GM21528 (cell line): ENCODE results near the gene LRPPRC.

ENCODE experiments used
- ATAC-seq: cut with Tn5 transposase; IDR thresholded peaks from one replicate; pipeline ENCODE4 v1.9.1; 2021; ENCODE audit warnings: mild to moderate bottlenecking, moderate library complexity; ENCODE audit not compliant: unreplicated experiment, low FRiP score

LRPPRC gene

DNA sequence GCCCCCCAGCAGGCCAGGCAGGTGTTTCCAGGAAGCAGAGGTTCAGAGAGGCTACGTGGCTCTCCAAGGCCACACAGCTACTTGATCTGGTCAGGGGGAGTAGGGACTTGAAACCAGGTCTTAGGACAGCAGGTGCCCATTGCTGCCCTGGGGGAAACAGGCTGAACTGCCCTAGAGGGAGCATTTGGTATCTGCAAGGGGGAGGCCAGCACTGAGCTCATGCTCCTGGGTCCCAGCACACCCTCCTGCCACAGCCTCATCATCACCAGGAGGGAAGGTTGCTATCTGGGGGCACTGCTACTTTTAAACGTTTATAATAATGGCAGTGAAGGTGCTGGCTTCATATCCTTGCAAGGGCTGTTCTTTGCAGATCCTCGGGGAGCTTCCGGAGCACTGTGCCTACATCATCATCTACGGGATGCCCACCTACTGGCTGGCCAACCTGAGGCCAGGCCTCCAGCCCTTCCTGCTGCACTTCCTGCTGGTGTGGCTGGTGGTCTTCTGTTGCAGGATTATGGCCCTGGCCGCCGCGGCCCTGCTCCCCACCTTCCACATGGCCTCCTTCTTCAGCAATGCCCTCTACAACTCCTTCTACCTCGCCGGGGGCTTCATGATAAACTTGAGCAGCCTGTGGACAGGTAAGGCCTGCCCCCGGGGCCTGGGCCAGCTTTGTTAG lies 120.9 kb downstream of the LRPPRC start:
- ATAC-seq: no peak

DNA sequence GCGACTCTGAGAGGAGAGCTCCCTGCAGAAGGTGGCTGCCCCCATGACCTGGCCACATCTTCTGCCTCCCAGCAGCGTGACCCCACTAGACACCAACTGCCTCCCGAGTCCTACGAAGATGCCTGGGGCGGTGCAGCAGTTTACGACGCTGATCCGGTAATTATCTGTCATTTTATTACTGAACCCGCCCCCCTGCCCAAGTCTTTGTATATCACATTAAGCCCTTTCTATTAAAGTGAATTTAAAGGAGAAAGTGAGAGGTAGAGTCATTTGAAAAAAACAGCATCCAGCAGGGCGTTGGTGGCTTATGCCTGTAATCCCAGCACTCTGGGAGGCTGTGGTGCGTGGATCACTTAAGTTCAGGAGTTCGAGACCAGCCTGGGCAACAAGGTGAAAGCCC lies 123.6 kb downstream of the LRPPRC start:
- ATAC-seq: no peak

DNA sequence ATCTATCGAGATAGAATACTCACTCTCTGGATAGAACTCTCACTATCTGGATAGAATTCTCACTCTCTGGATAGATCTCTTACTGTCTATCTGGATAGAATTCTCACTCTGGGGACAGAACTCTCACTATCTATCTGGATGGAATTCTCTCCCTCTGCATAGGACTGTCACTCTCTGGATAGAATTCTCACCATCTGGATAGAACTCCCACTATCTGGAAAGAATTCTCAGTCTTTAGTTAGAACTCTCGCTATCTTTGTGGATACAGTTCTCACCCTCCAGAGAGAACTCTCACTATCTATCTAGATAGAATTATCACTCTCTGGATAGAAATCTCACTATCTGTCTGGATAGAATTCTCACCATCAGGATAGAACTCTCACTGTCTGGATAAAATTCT lies 140.5 kb downstream of the LRPPRC start:
- ATAC-seq: no peak

DNA sequence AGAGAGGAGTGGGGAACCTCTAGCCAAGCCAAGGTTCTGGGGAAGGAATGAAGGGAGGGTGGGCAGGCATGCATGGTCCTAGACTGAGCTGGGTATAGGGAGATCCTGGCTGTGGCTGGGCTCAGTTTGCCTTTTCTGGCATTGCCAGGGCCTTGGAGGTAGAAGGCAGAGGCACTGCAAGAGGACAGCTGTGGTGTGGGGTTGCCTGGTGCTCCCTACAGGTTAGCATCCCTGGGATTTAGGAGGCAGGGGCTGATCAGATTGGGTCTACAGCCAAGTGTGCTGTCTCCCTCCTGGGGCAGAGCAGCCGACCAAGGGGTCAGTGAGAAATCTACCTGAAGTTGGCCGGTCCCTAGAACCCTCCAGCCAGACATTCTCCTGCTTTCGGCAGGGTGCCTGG lies 141.1 kb downstream of the LRPPRC start:
- ATAC-seq: no peak

DNA sequence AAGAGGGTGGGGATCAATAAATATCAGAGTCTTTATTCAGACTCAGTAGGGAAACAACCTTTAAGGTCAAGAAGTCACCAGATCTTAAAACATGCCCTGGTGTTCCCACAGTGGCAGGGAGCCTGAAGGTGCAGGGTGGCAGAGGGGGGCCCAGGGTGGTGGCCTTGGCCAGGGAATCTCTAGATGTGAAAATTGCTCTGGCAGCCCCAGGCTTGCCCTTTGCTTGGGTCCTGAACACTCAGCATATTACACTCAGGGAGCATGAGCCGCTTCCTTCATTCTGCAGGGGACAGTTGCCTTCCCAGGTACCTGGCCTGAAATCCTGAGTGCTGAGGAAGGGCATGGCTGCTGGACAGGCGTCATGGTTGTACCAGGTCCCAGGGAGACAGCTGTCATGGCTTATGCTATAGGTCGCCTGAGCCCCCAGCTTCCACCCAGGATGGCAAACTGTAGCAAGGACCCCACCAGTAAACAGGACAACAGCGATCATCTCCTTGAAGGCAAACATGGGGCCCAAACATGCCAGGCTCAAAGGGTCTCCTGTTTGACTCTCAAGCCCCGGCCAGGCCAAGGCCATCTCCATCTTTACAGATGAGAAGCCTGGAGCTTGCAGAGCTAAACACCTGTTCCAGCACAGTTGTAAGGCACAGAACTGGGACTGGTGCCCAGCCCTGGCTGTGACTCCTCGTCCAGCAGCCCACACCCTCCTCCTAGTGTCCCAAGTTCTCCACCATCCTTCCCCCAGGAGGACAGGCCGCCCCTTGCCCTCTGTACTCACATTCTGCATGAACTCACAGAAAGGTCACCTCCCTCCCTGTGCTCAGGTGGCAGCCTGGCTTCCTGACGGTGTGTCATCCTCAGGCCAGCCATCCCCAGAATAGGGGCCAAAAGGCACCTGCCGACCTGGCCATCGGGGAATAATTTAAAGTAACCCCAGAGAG lies 142.4 kb downstream of the LRPPRC start:
- ATAC-seq: no peak

DNA sequence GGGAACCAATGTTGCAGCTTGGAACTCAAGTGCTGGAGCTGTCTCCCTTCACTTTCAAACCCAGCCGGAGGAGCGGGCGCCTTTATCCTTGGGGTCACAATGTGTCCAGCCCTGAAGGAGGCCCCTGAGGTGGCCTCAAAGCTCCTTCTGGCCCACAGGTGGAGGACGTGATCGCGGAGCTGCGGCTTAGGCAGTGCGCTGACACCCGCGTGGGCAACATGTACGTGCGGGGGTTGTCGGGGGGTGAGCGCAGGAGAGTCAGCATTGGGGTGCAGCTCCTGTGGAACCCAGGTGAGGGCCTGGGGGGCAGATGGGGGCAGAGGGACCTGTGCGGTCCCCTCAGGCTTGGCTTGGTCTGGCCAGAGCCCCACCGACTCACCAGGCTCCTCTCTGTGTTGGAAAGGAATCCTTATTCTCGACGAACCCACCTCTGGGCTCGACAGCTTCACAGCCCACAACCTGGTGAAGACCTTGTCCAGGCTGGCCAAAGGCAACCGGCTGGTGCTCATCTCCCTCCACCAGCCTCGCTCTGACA lies 143.5 kb downstream of the LRPPRC start:
- no peak for ATAC-seq

DNA sequence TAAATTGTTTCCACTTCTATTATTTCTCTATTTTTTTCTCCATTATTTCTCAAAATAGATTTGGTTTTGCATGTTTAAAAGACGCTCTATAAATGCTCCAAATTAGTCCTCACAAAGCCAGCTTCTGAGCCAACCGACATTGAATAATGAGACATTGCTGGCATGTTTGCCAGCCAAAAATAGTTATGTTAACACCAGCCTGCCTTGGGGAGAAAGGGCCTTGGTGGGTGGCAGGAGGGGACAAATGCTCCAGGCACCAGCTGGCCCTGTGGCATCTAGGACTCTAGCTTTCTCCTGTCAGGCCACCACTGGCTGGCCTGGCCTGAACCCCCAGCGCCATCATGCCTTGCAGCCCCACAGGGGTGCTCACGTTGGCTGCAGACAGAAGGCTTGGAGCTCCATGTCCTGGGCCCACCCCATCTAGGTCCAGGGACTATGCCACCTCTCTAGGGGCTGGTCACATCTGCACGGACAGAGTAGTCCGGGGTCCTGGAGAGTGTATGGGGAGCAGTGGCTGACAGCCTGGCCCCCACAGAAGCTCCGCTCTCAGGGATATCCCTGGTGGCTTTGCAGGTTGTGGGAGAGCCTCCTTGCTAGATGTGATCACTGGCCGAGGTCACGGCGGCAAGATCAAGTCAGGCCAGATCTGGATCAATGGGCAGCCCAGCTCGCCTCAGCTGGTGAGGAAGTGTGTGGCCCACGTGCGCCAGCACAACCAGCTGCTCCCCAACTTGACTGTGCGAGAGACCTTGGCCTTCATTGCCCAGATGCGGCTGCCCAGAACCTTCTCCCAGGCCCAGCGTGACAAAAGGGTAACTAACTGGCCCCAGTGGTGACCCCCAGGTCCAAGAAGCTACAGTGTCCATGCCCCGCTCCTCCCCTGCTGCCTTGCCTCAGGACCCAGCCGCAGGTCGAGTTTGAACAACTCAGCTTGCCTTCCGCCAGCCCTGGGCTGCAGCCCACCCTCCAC lies 144.5 kb downstream of the LRPPRC start:
- no peak for ATAC-seq

DNA sequence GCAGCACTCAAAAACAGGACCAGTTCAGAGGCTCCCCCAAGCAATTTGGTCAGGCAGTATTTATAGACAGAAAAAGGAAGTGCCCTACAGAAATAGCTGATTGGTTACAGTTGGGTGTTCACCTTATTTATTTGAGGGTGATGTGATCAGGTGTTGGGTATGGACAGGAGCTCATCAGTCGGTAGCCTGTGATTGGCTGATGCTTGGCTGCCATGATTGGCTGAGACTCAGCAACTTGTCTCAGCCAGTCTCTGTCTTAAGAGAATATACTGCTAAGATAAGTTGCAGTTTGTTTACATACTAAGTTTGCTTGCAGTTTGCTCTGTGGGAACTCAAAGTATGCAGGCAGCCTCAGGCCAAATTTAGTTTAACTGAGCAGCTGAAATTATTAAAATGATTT lies 147.6 kb downstream of the LRPPRC start:
- no peak for ATAC-seq

DNA sequence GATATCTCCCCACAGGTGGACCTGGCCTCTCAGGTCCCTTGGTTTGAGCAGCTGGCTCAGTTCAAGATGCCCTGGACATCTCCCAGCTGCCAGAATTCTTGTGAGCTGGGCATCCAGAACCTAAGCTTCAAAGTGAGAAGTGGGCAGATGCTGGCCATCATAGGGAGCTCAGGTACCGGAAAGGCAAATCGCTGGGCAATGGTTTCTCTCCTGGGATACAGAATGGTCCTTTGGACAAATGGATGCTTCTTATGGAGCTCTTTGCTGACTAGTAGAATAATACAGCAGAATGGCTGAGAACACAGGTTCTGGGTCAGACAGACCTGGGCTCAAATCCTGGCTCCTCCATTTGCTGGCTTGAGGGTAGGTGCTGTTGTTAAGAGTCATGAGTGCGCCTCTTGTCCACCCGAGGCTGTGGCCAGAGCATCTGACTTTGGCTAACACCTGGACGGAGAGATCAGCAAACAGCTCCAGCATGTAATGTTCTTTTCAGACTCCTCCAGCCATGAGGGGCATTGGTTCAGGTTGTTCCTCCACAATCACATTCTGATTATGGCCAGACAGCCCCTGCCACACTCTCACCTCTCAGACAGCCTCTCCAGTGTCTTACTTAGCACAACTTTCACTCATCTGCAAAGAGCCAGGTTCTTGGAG lies 149.5 kb downstream of the LRPPRC start:
- no peak for ATAC-seq

DNA sequence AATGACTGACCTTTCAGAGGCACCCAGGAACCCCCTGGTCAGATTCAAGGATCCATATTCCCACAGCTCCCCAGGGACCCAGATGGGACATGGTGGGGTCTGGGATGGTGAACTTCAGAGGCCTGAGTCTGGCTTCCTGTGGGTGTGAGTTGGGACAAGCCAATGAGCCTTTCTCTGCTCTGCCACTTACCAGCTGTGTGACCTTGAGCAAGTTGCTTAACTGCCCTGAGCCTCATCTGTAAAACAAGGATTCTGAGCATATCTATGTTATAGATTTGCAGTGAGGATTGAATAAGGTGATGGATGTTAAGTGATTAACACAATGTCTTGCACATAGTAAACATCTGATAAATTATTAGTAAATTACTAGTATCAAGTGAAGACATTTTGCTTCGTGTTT lies 150.6 kb downstream of the LRPPRC start:
- no peak for ATAC-seq

DNA sequence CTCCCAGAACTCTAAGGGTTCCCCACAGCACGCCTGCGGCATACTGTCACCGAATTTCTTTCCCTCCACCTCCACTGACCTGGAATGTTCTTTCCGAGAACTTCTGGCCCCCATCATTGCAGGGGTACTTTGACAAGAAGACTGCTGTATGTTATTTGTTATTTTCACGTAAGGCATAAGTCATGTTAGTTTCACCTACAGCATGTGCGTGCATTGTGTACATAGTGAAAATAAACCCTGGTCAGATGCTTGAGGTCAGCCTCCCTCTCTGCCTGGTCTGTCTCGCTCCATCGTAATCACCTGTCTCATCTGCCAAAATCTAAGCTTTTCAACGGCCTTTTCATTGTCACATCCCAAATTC lies 152.9 kb downstream of the LRPPRC start:
- ATAC-seq: no peak

DNA sequence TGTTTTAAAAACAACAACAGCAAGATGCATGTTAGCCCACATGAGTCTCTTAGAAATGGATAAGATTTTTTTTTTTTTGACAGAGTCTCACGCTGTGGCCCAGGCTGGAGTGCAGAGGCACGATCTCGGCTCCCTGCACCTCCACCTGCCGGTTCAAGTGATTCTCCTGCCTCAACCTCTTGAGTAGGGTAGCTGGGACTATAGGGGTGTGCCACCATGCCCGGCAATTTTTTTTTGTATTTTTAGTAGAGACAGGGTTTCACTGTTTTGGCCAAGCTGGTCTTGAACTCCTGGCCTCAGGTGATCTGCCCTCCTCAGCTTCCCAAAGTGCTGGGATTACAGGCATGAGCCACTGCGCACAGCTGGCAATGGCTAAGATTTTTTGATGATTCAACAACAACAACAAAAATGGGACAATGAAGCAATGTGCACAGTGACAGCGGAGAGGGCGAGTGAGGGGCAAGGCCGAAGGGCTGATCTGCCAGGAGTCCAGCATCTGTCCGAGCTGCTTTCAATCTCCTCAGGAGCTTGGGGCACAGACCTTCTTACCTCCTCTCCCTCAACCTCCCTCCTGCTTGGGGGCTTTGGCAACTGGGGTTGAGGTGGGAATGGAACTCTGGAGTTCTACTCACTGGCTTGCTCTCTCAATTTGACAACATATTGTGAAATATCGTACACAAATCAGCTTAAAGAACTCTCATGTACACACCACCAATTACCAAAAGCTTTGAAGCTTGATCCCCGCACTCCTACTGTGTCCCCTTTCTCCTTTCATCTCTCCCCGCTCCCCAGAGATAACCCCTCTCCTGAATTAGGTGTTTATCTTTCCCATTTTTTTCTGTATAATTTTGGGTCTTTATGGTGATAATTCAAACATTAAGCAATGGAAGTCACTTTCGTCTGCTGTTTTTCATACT lies 153.6 kb downstream of the LRPPRC start:
- ATAC-seq: no peak

DNA sequence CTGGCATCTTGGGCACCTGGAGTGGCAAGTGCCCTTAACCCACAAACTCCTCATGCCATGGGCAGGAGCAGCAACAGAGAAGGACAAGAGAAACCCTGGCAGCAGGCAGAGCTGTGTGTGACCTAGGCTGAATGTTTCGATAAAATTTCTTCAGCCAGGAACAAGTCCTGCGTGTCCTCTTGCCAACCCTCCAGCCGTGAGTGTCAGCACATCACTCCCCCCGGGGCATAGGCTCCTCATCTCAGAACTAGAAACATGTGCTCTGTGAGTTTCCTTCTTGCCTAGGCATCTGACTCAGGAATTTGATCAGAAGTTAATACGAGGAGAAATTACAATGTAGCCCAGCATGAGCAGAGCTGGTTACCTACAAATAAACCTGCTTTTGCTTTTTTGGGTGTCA lies 154.8 kb downstream of the LRPPRC start:
- ATAC-seq: no peak

DNA sequence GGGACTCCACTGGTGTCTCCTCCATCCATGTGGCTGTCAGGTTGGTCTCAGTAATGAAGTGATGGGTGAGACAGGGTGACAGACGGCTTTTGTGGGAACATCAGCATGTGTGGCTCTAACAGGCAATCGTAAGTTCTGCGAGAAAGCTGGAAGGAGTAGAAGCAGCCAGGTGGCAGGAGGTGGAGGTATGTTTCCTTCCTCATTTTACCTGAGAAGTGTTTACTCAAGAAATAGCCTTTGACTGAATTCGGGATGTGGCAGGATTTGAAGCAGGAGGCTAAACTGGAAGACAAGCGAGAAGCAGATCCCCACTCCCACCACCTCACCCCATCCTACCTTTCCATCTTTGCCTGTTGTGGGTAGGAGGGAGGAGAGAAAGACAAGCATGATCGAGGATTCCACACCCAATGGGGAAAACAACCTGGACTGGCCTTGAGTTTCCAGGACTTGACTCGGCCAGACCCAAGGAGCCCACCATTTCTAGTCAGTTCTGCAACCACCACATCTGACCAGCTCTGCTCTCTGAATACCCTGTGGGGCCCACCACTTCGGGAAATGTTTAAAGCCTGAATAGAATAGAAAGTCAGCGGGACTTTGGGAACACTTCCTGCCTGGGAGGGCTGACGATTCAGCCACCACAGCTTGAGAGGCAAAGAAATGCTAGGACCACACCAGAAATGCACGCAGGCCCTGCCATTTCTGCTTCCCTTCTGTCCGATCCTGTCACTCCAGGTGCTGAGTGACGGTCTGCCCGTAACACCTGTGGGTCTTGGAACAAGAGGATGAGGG lies 155.8 kb downstream of the LRPPRC start:
- no peak for ATAC-seq

DNA sequence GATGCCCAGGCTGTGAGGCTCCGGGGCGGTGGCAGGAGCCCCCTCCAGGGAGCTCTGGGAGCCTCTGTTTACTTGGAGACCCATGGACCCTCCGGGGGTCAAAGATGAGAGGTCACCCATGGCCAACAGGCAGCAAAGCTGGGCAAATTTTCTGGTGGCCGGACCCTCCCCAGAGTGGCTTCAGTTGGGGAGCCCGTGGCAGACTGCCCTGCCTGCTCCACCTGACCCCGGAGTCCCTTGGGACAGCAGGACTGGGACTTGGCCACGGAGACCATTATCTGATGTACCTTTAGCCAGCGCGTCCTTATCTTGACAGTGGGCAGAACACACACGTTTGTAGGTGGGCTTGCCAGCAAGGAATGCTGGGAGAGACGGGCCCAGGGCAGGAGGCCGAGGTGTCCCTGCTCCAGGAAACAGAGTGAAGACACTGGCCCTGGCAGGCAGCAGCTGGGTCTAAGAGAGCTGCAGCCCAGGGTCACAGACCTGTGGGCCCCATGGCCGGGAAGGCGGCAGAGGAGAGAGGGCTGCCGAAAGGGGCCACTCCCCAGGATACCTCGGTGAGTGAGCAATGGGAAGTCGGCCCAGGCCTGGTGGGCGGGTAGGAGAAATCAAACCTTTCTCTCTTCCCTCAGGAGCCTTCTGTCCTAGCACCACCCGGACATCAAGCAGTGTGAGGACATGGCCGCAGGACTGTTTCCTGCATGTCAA lies 157.1 kb downstream of the LRPPRC start, which contains the start of the genes ABCG5 and ABCG8:
Gene ABCG5 (minus strand): TSS at position 280 of the 708 bp plus-strand sequence. CDS start 160 bp downstream, at position 120.
Gene ABCG8 (plus strand): TSS at position 412 of the 708 bp plus-strand sequence. CDS start 83 bp downstream, at position 495.
- ATAC-seq: no peak

DNA sequence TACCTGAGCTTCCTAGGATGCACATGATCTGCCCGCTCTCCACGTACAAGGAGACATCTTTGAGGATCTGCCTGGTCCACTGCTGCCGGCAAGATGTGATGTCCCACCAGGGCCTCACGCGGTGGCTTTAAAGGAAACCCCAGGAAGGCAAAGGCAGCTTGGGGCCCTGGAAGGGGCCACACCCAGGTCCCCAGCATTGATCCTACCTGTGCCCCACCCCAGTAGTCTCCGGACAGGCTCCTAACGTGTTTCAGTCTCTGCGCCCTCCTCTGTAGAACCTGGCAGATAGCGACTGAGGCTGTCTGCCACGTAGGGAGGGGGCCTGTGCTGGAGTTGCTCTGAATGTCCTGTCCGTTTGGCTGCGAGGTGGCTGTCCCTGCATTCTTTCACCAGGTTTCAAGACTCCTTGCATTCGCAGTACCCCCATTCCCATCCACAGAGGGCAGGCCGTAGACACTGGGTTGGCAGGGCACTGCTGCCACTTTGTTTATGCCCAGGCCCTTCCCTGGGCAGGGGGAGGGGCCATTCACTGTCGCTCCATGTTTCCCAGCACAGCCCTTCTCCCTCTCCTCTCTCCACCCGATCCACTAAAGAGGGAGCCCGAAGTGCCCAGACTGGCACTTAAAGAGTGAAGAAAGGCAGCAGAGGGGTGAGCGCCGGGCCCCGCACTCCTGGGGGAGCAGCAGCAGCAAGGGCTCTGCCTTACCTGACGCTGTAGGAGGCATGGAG lies 157.8 kb downstream of the LRPPRC start:
- no peak for ATAC-seq

DNA sequence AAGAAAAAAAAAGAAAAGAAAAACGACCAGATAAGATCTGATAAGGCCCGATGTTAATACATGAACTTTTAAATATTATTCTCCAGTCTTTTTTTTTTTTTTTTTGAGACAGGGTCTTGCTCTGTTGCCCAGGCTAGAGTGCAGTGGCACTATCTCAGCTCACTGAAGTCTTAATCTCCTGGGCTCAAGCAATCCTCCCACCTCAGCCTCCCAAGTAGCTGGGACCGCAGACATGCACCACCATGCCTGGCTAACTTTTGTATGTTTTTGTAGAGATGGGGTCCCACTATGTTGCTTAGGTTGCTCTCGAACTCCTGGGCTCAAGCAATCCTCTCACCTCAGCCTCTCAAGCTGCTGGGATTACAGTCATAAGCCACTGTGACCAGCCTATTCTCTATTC lies 158.8 kb downstream of the LRPPRC start:
- ATAC-seq: no peak
